RWPE2 (cell line): ENCODE results near the gene KCNK17.
A peak's percentile ranks its signal among the peaks of the same experiment; 100 is the strongest.

Experiments used
- ATAC-seq: fragments of 200-7000 bp; cut with Tn5 transposase; 3 replicates; pipeline ENCODE4 v1.9.1; 2021; ENCODE audit warnings: low read depth
- DNase-seq: peaks from one replicate; pipeline ENCODE4 v3.0.0-alpha.2; 2020; ENCODE audit warnings: low spot score
- H3K27ac ChIP-seq: fragments of 450-650 bp; 2 replicates; pipeline ENCODE4 v1.5.1; 2017; ENCODE audit warnings: mild to moderate bottlenecking; ENCODE audit not compliant: poor library complexity, severe bottlenecking
- H3K27me3 ChIP-seq: fragments of 250-450 bp; sonication (Bioruptor Pico); 2 replicates; pipeline ENCODE4 v1.5.1; 2021; ENCODE audit warnings: mild to moderate bottlenecking, moderate library complexity; ENCODE audit not compliant: insufficient read depth, poor library complexity, severe bottlenecking
- H3K36me3 ChIP-seq: fragments of 250-450 bp; sonication (Bioruptor Pico); 2 replicates; pipeline ENCODE4 v1.5.1; 2020; ENCODE audit warnings: low read depth, mild to moderate bottlenecking, moderate library complexity
- H3K4me1 ChIP-seq: fragments of 250-450 bp; sonication (Bioruptor Pico); 2 replicates; pipeline ENCODE4 v1.5.1; 2021; ENCODE audit warnings: mild to moderate bottlenecking, moderate library complexity; ENCODE audit not compliant: insufficient read depth, poor library complexity, severe bottlenecking
- H3K4me3 ChIP-seq: fragments of 250-450 bp; sonication (Bioruptor Pico); 2 replicates; pipeline ENCODE4 v1.5.1; 2021; ENCODE audit warnings: mild to moderate bottlenecking, moderate library complexity; ENCODE audit not compliant: severe bottlenecking
- H3K9me3 ChIP-seq: fragments of 250-450 bp; sonication (Bioruptor Pico); 2 replicates; pipeline ENCODE4 v1.5.1; 2021; ENCODE audit warnings: mild to moderate bottlenecking, moderate library complexity; ENCODE audit not compliant: severe bottlenecking
- CTCF ChIP-seq: fragments of 450-650 bp; IDR thresholded peaks from one replicate; pipeline ENCODE4 v1.5.1; 2017; ENCODE audit warnings: mild to moderate bottlenecking, moderate library complexity; ENCODE audit not compliant: poor library complexity, severe bottlenecking

Gene KCNK17

GRCh38 chr6:39339096-39339867 is 25.1 kb upstream of the KCNK17 start:
- DNase-seq, result no peak
- no peak overlapping the region for H3K4me3 ChIP-seq
- ATAC-seq, result peak; percentile 51
- H3K4me1 ChIP-seq, result peaks cover 12% of the 10 kb centered on the region
- no peak overlapping the region for H3K27ac ChIP-seq
- H3K36me3 ChIP-seq, result no peaks in the 10 kb centered on the region
- no peaks in the 10 kb centered on the region for H3K27me3 ChIP-seq
- H3K9me3 ChIP-seq, result no peaks in the 10 kb centered on the region
- TF ChIP-seq CTCF, result no peak

DNA sequence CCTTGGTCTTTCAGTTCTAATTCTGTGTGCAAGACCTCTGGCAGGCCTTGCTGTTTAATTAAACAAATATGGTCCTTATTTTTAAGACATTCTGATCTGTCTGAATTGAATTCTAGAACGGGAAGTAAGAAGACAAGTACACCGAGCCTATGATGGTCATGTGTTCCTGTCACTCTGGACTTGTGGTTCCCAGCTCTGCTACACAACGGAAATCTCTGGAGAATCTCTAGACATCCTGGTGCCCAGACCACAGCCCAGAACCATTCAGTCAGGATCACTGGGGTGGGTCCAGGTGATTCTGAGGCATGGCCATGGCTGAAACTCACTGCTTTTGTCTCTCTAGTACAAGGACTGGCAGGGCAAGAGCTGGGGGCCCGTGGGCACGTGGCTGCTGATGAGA is 24.2 kb upstream of the KCNK17 start:
- Histone ChIP-seq H3K9me3 (no peaks in the 10 kb centered on the region), H3K27me3 (no peaks in the 10 kb centered on the region), H3K27ac (no peak overlapping the region), H3K36me3 (no peaks in the 10 kb centered on the region), H3K4me1 (peaks cover 12% of the 10 kb centered on the region), H3K4me3 (no peak overlapping the region)
- no peak for TF ChIP-seq CTCF
- DNase-seq, result no peak
- ATAC-seq, result no peak

GRCh38 chr6:39335780-39336545 is 21.7 kb upstream of the KCNK17 start:
- H3K27me3 ChIP-seq, result no peaks in the 10 kb centered on the region
- H3K9me3 ChIP-seq, result no peaks in the 10 kb centered on the region
- no peak for TF ChIP-seq CTCF
- peak; percentile 69 for ATAC-seq
- H3K27ac ChIP-seq, result peak overlapping the region; percentile 38
- no peak for DNase-seq
- H3K4me3 ChIP-seq, result no peak overlapping the region
- peaks cover 12% of the 10 kb centered on the region for H3K4me1 ChIP-seq
- H3K36me3 ChIP-seq, result no peaks in the 10 kb centered on the region

GRCh38 chr6:39333644-39334438 is 19.6 kb upstream of the KCNK17 start:
- Histone ChIP-seq H3K27ac (no peak overlapping the region), H3K9me3 (no peaks in the 10 kb centered on the region), H3K4me3 (no peak overlapping the region), H3K4me1 (peaks cover 7% of the 10 kb centered on the region), H3K36me3 (no peaks in the 10 kb centered on the region), H3K27me3 (no peaks in the 10 kb centered on the region)
- DNase-seq, result no peak
- TF ChIP-seq CTCF, result no peak
- ATAC-seq, result no peak
